ENCODE data around the gene MPHOSPH10. TPM values are rescaled to one million over a fixed set of nuclear protein-coding genes. Genes with fewer than 3 reads are reported as not detected.
"Not testable (repeated sequence)": the region's sequence is repeated elsewhere in the genome, so short reads cannot be mapped to it uniquely, and the experiment has no call there.

The MPHOSPH10 gene
- total RNA-seq, 1 experiment from 2014 or later = 34.1 TPM

DNA sequence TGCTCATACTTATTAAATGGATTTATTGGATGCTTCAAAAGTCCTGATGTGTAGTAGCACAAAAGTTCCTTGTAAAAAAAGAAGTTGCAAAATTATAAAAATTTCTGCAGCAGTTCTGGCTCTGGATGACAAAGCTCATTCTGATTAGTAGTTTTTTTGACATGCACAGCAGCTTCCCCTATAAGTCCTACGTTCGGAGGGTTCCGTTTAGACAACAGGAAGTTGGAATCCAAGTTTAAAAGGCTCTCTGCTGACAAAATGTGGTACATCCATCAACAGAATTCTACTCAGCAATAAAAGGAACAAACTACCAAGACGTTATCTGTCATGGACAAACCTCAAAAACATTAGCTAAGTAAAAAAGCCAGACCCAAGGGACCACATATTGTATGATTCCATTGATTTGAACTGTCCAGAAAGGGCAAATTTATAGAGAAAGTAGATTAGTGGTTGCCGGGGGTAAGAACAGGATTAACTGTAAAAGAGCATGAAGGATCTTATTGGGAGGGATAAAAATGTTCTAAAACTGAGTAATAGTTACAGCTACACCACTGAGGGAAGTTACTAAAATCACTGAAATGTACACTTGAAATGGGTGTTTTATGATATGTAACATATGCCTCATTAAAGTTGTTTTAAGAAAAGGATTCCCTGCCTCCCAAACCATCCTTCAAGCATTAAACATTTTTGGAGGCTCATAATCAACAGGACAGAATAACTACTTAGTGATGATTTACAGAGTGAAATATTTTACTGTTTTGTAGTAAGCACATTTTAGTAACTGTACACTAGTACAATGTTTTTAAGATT lies 53.1 kb downstream of the MPHOSPH10 start:
- H3K27ac ChIP-seq (ENCODE audit: low read length); in situ Hi-C loops (cut with HindIII; ENCODE audit: low pct_unique_long_range_greater_than_20kb, low sequenced_read_pairs); H3K9me3 ChIP-seq (ENCODE audit: control insufficient read depth, insufficient read depth, low read depth, low read length); H3K27me3 ChIP-seq (ENCODE audit: control insufficient read depth, insufficient read depth, low read length); DNase-seq (ENCODE audit: low read depth, low spot score); H3K4me3 ChIP-seq (ENCODE audit: low read depth in 2 of 2, low read length in 2 of 2); BruUV-seq (replicated peaks); ATAC-seq; POLR2A ChIA-PET; H3K36me3 ChIP-seq (ENCODE audit: control insufficient read depth, insufficient read depth, low read length); H3K4me1 ChIP-seq (ENCODE audit: control insufficient read depth, insufficient read depth, low read length); intact Hi-C loops (cut with micrococcal nuclease; ENCODE audit: unreplicated experiment): not testable (repeated sequence)
- CTCF ChIA-PET = interaction anchor here (0.5 kb wide), 1 partner anchor 9 kb away, joined by 10 read pairs; no protein-coding TSS in a partner anchor

DNA sequence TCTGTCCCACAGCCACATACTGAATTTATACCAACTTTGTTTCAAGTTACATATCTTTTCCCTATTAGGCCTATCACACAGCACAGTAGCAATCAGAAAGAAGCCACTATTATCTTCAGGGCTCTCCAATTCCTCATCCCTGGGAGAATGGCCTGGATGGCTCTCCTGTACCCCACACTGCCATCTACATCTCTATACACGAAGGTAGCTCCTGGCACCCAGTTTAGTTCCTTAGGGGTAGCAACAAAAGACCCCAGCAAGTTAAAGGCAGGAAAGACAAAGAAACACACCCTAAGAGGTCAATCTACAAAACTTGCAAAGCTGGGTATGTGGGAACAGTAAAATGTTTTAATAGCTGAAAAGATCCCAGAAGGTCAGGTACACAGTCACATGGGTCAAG lies 56.5 kb downstream of the MPHOSPH10 start:
- no peak for TF ChIP-seq POLR2AphosphoS5 (IDR thresholded peaks at IDR 0.05; ENCODE audit: low read depth, low read length)
- no peak for TF ChIP-seq TCF7L2 (IDR thresholded peaks at IDR 0.05; ENCODE audit: low read depth, low read length)
- ChIA-PET POLR2A (interaction anchor here (0.5 kb wide), 1 partner anchor 126 kb away, joined by 3 read pairs; no protein-coding TSS in a partner anchor), CTCF (no interaction called here)
- Histone ChIP-seq H3K27me3 (ENCODE audit: control insufficient read depth, insufficient read depth, low read length) (peaks cover 4% of the 10 kb centered on the region; the same call in 1 of the 2 replicates), H3K4me1 (ENCODE audit: control insufficient read depth, insufficient read depth, low read length) (no peaks in the 10 kb centered on the region), H3K27ac (ENCODE audit: low read length) (no peak overlapping the region), H3K4me3 (ENCODE audit: low read depth in 2 of 2, low read length in 2 of 2) (no peak overlapping the region), H3K36me3 (ENCODE audit: control insufficient read depth, insufficient read depth, low read length) (no peaks in the 10 kb centered on the region), H3K9me3 (ENCODE audit: control insufficient read depth, insufficient read depth, low read depth, low read length) (no peaks in the 10 kb centered on the region)
- DNase-seq (ENCODE audit: low read depth, low spot score) (no peak), ATAC-seq (no peak)
- intact Hi-C loops (cut with micrococcal nuclease; ENCODE audit: unreplicated experiment) (no loop called here), in situ Hi-C loops (cut with HindIII; ENCODE audit: low pct_unique_long_range_greater_than_20kb, low sequenced_read_pairs) (no loop called here)
- BruUV-seq (replicated peaks) = no TSS peak

DNA sequence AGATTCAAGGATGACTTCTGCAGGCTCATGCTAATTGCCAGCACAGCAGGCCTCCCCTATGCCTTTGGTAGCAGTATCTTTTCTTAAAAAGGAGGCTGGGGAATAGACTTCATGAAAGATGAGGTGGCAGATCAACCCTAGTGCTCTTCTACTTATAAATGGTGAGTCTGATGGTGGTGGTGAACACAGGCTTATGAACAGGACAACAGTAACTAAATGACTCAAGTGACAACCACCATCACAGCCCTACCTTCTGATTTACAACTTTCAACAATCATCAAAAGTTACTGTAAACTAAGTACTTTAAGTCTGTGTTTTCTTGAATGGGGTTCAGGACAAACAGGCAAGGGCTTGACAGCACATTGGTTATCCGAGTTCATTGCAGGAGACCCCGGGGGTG lies 57.2 kb downstream of the MPHOSPH10 start:
- DNase-seq (ENCODE audit: low read depth, low spot score) (no peak), ATAC-seq (no peak)
- POLR2A ChIA-PET = interaction anchor here (0.5 kb wide), 1 partner anchor 126 kb away, joined by 3 read pairs; no protein-coding TSS in a partner anchor
- Histone ChIP-seq H3K4me3 (ENCODE audit: low read depth in 2 of 2, low read length in 2 of 2) (no peak overlapping the region), H3K27ac (ENCODE audit: low read length) (no peak overlapping the region), H3K9me3 (ENCODE audit: control insufficient read depth, insufficient read depth, low read depth, low read length) (no peaks in the 10 kb centered on the region), H3K4me1 (ENCODE audit: control insufficient read depth, insufficient read depth, low read length) (no peaks in the 10 kb centered on the region), H3K36me3 (ENCODE audit: control insufficient read depth, insufficient read depth, low read length) (no peaks in the 10 kb centered on the region), H3K27me3 (ENCODE audit: control insufficient read depth, insufficient read depth, low read length) (peaks cover 5% of the 10 kb centered on the region; the same call in 1 of the 2 replicates)
- intact Hi-C loops (cut with micrococcal nuclease; ENCODE audit: unreplicated experiment) (no loop called here), in situ Hi-C loops (cut with HindIII; ENCODE audit: low pct_unique_long_range_greater_than_20kb, low sequenced_read_pairs) (no loop called here)
- TF ChIP-seq, protein P1, sequence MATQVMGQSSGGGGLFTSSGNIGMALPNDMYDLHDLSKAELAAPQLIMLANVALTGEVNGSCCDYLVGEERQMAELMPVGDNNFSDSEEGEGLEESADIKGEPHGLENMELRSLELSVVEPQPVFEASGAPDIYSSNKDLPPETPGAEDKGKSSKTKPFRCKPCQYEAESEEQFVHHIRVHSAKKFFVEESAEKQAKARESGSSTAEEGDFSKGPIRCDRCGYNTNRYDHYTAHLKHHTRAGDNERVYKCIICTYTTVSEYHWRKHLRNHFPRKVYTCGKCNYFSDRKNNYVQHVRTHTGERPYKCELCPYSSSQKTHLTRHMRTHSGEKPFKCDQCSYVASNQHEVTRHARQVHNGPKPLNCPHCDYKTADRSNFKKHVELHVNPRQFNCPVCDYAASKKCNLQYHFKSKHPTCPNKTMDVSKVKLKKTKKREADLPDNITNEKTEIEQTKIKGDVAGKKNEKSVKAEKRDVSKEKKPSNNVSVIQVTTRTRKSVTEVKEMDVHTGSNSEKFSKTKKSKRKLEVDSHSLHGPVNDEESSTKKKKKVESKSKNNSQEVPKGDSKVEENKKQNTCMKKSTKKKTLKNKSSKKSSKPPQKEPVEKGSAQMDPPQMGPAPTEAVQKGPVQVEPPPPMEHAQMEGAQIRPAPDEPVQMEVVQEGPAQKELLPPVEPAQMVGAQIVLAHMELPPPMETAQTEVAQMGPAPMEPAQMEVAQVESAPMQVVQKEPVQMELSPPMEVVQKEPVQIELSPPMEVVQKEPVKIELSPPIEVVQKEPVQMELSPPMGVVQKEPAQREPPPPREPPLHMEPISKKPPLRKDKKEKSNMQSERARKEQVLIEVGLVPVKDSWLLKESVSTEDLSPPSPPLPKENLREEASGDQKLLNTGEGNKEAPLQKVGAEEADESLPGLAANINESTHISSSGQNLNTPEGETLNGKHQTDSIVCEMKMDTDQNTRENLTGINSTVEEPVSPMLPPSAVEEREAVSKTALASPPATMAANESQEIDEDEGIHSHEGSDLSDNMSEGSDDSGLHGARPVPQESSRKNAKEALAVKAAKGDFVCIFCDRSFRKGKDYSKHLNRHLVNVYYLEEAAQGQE (IDR thresholded peaks at IDR 0.05; ENCODE audit: insufficient read depth in 1 of 2, low read depth in 2 of 2, low read length in 1 of 2) = no peak
- TF ChIP-seq TCF7L2 (IDR thresholded peaks at IDR 0.05; ENCODE audit: low read depth, low read length) = no peak
- no peak for TF ChIP-seq SIN3A (IDR thresholded peaks at IDR 0.05; ENCODE audit: borderline replicate concordance, insufficient read depth, low read depth, low read length)
- TF ChIP-seq, protein P2, sequence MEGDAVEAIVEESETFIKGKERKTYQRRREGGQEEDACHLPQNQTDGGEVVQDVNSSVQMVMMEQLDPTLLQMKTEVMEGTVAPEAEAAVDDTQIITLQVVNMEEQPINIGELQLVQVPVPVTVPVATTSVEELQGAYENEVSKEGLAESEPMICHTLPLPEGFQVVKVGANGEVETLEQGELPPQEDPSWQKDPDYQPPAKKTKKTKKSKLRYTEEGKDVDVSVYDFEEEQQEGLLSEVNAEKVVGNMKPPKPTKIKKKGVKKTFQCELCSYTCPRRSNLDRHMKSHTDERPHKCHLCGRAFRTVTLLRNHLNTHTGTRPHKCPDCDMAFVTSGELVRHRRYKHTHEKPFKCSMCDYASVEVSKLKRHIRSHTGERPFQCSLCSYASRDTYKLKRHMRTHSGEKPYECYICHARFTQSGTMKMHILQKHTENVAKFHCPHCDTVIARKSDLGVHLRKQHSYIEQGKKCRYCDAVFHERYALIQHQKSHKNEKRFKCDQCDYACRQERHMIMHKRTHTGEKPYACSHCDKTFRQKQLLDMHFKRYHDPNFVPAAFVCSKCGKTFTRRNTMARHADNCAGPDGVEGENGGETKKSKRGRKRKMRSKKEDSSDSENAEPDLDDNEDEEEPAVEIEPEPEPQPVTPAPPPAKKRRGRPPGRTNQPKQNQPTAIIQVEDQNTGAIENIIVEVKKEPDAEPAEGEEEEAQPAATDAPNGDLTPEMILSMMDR (IDR thresholded peaks at IDR 0.05) = no peak
- no peak for TF ChIP-seq POLR2AphosphoS5 (IDR thresholded peaks at IDR 0.05; ENCODE audit: low read depth, low read length)
- no TSS peak for BruUV-seq (replicated peaks)
- CTCF ChIA-PET = no interaction called here
